ENCODE results near the gene FN1.

FN1 gene

GRCh38 chr2:215405722-215406581 is 29.9 kb downstream of the FN1 start:
- no peak for DNase-seq

DNA sequence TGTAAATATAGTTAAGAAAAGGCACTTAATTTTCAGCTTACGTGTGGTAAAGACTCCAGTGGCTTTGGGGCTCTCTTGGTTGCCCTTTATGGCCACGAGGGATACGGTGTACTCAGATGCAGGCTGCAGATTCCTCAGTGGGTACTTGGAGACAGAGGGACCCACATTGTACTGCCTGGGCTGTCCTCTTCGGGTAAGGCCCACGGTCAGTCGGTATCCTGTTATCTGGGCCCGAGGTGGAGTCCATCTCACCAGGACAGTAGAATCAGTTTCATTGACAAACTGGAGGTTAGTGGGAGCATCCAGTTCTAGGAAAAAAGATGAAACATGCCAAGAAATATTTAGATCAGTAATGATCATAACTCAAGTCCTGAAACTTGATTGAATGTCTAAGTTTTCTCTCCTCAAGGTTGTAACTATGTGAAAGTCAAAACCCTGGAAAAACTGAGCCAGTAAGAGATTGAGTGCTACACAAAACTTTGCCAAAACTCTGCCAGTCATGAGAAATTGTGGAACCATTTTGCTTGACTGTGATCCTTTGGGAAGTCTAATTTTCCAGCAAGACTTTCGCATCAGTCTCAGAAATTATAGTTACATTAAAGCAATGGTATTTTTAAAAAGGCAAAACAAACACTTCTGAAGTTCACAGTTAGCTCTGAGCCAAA is 31.4 kb downstream of the FN1 start:
- DNase-seq, result no peak

DNA sequence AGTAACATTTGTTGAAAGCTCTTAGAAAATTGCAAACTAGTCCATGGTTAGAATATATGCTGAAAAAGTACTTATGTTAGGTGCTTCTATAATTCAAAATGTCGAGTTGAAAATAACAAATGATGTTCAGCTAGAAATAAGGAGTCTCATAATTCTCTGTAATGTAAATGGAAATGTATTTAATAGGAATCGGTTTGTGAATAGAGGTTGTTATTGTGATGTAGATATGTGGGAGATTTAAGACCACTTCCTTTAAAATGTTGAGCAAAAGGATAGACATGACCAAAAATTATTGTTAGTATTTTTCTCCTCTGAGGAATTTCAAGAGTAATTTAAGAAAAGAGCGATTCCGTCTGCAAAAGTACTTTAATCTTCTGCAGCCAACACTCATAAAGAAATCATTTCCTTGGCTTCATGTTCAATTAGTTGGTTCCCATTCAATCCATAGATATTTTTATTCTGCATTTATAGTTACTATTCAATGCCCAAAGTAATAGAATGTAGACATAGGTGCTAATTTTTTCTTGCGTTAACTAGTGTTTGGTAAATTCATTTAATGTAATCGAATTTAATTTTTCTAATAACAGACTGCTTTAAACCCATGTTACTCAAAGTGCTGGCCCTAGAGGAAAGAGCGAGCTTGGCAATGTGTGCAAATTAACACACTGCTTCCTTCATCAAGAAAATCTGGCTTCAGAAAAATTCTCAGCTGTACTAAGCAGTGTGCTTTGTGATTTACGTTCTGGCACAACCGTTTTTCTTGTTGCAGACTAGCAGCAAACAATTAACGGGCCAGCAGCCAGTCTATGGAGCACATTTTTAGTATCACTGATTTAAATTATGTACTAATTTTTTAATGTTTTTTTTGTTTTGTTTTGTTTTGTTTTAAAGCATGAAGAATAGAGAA is 32.2 kb downstream of the FN1 start:
- DNase-seq, result no peak

- DNase-seq, result no peak
Observed at GRCh38 chr2:215401896-215402379, 33.9 kb downstream of the FN1 start.

GRCh38 chr2:215399067-215399716 is 36.7 kb downstream of the FN1 start:
- DNase-seq, result no peak

- DNase-seq, result no peak
Observed at GRCh38 chr2:215397632-215398341, 38.1 kb downstream of the FN1 start.

DNA sequence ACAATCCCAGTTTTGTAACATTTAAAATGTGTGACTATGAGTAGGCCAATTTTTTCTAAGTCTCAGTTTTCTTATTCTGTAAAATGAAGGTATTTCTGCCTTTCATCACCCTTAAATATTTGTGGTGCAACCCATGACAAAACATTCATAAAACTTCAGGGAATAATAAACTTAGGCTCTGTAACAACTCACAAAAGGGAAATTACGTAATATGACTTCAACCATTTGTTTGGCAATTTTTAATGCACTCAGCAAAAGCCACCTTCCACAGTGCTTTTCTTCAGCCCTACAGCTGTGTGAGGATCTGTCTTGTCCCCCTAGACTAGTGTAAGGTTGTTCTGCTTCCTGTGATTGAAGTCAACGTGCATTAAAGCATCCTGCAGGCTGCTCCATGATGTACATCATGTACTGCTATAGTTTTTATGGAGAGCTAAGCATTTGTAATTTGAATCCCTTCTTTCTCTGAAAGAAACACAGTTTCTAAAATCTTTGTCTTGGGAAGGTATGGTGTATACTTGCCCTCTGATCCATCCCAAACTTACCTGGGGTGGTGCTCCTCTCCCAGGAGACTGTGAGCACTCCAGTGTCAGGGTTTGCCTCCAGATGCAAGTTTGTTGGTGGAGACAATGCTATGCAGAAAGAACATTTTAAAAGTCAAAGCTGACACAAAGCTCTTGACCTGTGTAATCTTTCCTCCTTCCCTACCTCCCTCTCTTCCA is 39.1 kb downstream of the FN1 start:
- DNase-seq, result no peak

GRCh38 chr2:215395687-215396460 is 40.0 kb downstream of the FN1 start:
- DNase-seq, result no peak

- DNase-seq, result no peak
Observed at GRCh38 chr2:215394102-215394805, 41.6 kb downstream of the FN1 start.

DNA sequence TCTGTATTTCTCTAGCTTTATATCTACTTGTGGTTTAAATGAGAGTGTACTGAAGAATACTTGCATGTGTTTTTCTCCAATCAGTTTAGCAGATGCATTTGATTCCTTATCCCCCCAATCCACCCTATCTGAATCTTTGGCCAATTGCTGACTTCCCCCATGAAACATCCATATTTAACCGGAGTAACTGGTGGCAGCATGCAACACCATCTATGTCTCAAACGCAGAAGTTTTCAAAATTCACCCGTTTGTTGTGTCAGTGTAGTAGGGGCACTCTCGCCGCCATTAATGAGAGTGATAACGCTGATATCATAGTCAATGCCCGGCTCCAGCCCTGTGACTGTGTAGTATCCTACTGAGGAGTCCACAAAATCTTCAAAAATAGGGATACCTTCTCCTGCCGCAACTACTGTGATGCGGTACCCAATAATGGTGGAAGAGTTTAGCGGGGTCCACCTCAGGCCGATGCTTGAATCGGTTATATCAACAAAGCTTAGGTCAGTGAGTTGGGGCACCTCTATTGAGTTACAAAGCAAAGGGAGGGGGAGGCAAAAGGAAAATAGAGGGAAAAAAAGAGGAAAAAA is 43.1 kb downstream of the FN1 start:
- no peak for DNase-seq

GRCh38 chr2:215392164-215392563 is 43.7 kb downstream of the FN1 start:
- DNase-seq, result no peak

DNA sequence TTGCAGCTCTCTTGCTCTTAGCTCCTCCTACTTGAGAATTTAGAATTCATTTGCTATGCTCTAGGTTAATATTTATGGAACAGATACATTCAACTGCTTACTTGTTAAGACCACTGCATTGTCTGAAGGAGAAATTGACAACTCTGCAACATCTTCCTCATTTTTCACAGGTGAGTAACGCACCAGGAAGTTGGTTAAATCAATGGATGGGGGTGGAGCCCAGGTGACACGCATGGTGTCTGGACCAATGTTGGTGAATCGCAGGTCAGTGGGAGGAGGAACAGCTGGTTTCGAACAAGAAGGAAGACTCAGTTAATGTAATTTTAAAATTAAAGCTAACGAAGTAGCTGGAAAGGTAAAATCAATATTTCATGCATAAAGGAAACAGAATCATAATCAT is 44.3 kb downstream of the FN1 start:
- no peak for DNase-seq

- DNase-seq, result no peak
Observed at GRCh38 chr2:215390550-215390913, 45.3 kb downstream of the FN1 start.

GRCh38 chr2:215388002-215388728 is 47.7 kb downstream of the FN1 start:
- no peak for DNase-seq

DNA sequence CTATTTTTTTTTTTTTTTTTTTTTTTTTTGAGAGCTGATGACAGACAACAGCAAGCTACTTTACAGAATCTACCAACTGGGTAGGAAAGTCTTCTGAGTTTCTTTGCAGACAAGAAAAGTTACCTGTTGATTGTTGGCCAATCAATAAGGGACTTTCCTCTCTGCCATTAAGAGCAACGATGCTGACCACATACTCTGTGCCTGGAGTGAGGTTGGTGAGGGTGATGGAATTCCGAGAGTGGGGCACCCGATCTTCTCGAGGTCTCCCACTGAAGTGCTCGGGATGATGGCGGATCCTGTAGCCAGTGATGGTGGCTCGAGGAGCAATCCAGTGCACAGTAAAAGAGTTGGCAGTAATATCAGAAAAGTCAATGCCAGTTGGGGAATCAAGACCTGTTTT is 49.3 kb downstream of the FN1 start:
- no peak for DNase-seq

GRCh38 chr2:215384710-215385109 is 51.2 kb downstream of the FN1 start:
- DNase-seq, result no peak

DNA sequence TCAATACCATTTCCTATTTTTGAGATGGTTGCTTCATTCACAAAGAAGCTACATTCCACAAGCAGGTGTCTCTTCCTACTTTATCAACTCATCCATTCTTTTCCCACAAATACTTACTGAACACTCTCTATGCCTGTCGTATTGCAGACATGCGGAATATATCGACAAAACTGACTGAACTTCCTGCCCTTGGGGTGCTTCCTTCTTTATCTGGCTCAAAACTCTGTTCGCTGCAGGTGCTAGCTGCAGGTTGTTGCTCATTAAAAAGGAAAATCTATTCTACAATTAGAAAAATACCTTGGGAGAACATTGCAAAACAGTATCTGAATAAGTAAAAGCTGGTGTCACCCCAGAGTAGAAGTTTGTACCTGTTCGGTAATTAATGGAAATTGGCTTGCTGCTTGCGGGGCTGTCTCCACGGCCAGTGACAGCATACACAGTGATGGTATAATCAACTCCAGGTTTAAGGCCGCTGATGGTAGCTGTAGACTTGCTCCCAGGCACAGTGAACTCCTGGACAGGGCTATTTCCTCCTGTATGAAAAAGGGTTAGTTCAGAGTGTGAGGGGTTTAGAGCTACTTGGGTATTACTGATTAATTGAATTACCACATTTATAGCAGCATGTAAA is 52.1 kb downstream of the FN1 start:
- DNase-seq, result no peak

- no peak for DNase-seq
Observed at GRCh38 chr2:215382480-215382879, 53.4 kb downstream of the FN1 start.

Measured in cerebellar nuclear complex (tissue), 1 donor.